ENCODE data around the gene CYP1A2. TPM values are rescaled to one million over a fixed set of nuclear protein-coding genes. Genes with fewer than 3 reads are reported as not detected.

CYP1A2 gene
- total RNA-seq, 2 experiments from 2014 or later, result not detected

DNA sequence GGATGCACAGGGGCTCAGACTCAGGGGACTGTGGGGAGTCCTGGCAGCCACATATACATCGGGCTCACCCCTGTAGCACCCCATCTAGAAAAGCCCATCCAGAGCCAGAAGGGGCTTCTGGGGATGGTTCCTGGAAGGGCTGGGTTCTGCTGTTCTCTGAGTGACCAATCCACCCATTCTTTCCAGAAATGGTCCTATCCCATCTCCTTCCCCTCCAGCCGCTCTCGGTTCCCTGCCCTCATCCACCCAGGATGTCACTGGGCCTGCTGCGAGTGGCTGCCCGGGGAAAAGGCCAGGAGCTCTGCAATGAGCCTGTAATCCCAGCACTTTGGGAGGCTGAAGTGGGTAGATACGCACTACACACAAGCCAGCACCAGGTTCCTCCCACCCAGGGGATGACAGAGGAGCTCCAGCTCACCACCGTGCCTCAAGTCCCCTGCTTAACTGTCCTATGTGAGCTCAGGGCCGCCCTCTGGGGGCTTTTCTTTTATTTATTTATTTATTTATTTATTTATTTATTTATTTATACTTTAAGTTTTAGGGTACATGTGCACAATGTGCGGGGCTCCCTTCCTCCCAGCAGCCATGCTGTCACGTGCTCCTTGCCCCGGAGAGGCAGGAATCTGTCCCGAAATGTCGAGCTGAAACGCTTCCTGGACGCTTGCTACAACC, 19.6 kb downstream of the CYP1A2 start:
- no peaks in the 10 kb centered on the region for H3K9me3 Mint-ChIP-seq (ENCODE audit: insufficient read depth)
- peaks cover 27% of the 10 kb centered on the region for H3K4me1 Mint-ChIP-seq (ENCODE audit: low read depth)
- ATAC-seq (no peak), DNase-seq (no peak)
- H3K4me3 Mint-ChIP-seq, result no peak overlapping the region
- H3K27ac Mint-ChIP-seq, result no peak overlapping the region
- ChIA-PET POLR2A (interaction anchor here (0.6 to 23.0 kb wide), 5 partner anchors 24 to 151 kb away, joined by 3 to 670 read pairs (median 4); no protein-coding TSS in a partner anchor), CTCF (interaction anchor here (0.9 to 24.0 kb wide), 34 partner anchors 8 to 397 kb away, joined by 3 to 1683 read pairs (median 6); partner anchors contain the start of genes CLK3, CSK, FAM219B and MPI)
- H3K36me3 Mint-ChIP-seq (ENCODE audit: low read depth), result no peaks in the 10 kb centered on the region
- H3K27me3 Mint-ChIP-seq (ENCODE audit: low read depth), result no peaks in the 10 kb centered on the region

DNA sequence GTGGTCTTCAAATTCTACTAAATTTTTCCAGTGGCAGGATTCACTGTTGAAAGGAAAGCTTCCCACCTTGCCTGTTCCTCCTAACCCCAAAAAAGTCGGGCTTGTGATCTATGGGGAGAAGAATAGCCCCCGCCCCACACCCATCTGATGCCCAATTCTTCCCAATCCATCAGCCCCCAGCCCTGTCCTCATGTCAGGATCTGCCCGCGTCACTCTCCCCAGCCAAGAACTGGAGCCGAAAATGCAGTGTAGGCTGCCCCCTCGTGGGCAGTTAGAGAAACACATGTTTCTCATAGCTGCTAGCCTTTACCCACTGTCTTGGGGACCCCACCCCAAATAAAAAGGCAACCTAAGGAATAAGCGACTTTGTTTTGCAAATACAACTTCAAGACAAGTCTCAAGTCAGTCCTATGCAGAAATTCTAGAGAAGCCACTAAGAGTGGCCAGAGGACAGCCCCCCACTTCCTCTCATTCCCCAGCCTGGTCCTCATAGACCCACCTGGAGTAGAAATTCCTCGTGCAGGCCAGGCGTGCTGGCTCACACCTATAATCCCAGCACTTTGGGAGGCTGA, 20.2 kb downstream of the CYP1A2 start:
- ChIA-PET CTCF (interaction anchor here (0.6 to 24.0 kb wide), 45 partner anchors 9 to 402 kb away, joined by 3 to 1683 read pairs (median 4); partner anchors contain the start of genes CLK3, CSK, CYP1A1 and FAM219B), POLR2A (interaction anchor here (0.6 to 23.0 kb wide), 4 partner anchors 23 to 135 kb away, joined by 3 to 670 read pairs (median 6); no protein-coding TSS in a partner anchor)
- Mint-ChIP-seq H3K4me1 (ENCODE audit: low read depth) (peaks cover 27% of the 10 kb centered on the region), H3K27me3 (ENCODE audit: low read depth) (no peaks in the 10 kb centered on the region), H3K36me3 (ENCODE audit: low read depth) (no peaks in the 10 kb centered on the region), H3K9me3 (ENCODE audit: insufficient read depth) (no peaks in the 10 kb centered on the region), H3K4me3 (no peak overlapping the region), H3K27ac (peak overlapping the region; percentile 27)
- DNase-seq, result peak; percentile 76
- ATAC-seq, result peak; percentile 48

DNA sequence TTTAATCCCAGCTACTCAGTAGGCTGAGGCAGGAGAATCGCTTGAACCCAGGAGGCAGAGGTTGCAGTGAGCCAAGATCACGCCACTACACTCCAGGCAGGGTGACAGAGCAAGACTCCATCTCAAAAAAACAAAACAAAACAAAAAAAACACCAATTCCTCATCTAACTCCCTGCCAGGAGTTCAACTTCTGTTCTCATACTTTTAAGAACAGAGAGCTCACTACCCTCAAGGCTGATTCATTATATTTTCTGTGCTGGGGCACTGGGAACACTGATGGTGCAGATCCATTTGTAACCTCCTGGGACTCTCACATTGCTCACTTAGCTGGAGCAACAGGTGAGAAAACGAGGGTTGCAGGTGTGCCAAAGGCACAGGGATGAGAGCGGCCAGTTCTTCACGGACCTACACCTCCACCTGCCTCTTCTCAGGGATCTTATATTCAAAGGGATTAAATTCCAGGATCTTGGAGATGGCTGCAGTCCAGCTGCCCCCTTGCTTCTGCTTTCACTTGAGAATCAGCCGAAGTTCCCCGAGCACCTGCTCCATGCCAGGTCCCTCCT, 20.9 kb downstream of the CYP1A2 start:
- no peaks in the 10 kb centered on the region for H3K27me3 Mint-ChIP-seq (ENCODE audit: low read depth)
- DNase-seq, result no peak
- H3K27ac Mint-ChIP-seq, result no peak overlapping the region
- ATAC-seq, result no peak
- ChIA-PET CTCF (interaction anchor here (0.6 to 24.0 kb wide), 46 partner anchors 9 to 403 kb away, joined by 3 to 1683 read pairs (median 4); partner anchors contain the start of genes CLK3, COX5A, CSK and CYP1A1), POLR2A (interaction anchor here (1.1 to 23.0 kb wide), 3 partner anchors 23 to 135 kb away, joined by 4 to 670 read pairs (median 8); no protein-coding TSS in a partner anchor)
- no peaks in the 10 kb centered on the region for H3K9me3 Mint-ChIP-seq (ENCODE audit: insufficient read depth)
- no peaks in the 10 kb centered on the region for H3K36me3 Mint-ChIP-seq (ENCODE audit: low read depth)
- peaks cover 30% of the 10 kb centered on the region for H3K4me1 Mint-ChIP-seq (ENCODE audit: low read depth)
- no peak overlapping the region for H3K4me3 Mint-ChIP-seq

DNA sequence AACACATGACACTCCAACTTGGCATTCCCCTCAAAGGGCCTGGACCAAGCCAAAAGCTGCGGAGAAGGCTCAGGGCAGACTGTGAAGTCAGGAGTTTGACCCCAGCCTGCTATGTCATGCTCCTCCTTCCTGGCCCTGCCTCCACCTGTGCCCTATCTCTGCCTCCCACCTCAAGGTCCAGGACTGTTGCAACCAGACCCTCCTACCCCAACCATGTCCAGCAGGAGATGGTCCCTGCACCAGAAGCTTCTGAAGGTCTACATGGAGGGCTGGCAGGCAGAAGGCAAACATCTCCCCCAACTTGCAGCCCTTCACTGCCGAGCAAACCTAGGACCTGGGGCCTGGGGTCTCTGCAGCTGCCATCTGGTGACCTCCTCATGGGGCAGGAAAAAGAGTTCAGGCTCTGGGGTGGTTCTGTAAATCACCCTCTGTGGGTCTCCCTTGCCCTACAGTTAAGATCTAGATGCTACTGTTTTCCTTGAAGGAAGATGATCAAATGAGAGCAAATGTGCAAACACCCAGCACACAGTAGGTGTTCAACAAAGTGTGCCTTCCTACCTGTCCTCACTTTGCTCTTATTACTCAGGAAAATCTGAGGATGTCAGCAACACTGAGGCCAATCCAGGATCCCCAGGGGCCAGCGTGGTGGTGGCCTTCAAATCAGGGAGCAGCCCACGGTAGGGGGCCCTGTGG, 21.7 kb downstream of the CYP1A2 start:
- POLR2A ChIA-PET, result interaction anchor here (0.8 to 23.0 kb wide), 9 partner anchors 10 to 138 kb away, joined by 3 to 670 read pairs (median 4); partner anchors contain the start of gene CSK
- DNase-seq (no peak), ATAC-seq (no peak)
- Mint-ChIP-seq H3K4me1 (ENCODE audit: low read depth) (peaks cover 35% of the 10 kb centered on the region), H3K36me3 (ENCODE audit: low read depth) (no peaks in the 10 kb centered on the region), H3K4me3 (no peak overlapping the region), H3K9me3 (ENCODE audit: insufficient read depth) (no peaks in the 10 kb centered on the region), H3K27me3 (ENCODE audit: low read depth) (no peaks in the 10 kb centered on the region), H3K27ac (no peak overlapping the region)
- CTCF ChIA-PET, result interaction anchor here (0.6 to 24.0 kb wide), 51 partner anchors 8 to 434 kb away, joined by 3 to 1683 read pairs (median 5); partner anchors contain the start of genes CLK3, COX5A, CSK and CYP1A1

DNA sequence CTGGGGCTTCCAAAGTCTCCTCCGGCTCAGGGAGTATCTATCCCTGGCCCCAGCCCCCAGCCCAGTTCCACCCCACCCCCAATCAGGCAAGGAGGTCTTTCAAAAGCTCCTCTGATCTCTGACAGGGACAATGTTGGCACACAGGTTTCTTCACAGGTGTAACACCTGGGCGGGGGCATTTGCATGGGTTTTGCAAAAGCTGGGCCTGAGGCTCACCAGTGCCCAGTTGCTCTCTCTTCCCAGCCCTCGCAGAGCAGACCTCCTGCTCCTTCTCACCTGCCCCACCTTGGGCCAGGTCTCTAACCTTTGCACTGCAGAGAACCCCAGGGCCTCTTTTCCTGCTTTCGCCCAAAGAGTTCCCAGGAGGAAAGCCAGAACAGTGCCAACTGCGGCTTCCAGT, 24.7 kb downstream of the CYP1A2 start:
- ATAC-seq (no peak), DNase-seq (no peak)
- ChIA-PET POLR2A (interaction anchor here (23.0 kb wide), 1 partner anchor 19 kb away, joined by 670 read pairs; no protein-coding TSS in a partner anchor), CTCF (interaction anchor here (1.5 to 24.0 kb wide), 5 partner anchors 15 to 134 kb away, joined by 4 to 1683 read pairs (median 8); partner anchors contain the start of genes CSK and CYP1A1)
- Mint-ChIP-seq H3K4me1 (ENCODE audit: low read depth) (peaks cover 64% of the 10 kb centered on the region), H3K9me3 (ENCODE audit: insufficient read depth) (no peaks in the 10 kb centered on the region), H3K36me3 (ENCODE audit: low read depth) (no peaks in the 10 kb centered on the region), H3K27ac (no peak overlapping the region), H3K4me3 (no peak overlapping the region), H3K27me3 (ENCODE audit: low read depth) (no peaks in the 10 kb centered on the region)

DNA sequence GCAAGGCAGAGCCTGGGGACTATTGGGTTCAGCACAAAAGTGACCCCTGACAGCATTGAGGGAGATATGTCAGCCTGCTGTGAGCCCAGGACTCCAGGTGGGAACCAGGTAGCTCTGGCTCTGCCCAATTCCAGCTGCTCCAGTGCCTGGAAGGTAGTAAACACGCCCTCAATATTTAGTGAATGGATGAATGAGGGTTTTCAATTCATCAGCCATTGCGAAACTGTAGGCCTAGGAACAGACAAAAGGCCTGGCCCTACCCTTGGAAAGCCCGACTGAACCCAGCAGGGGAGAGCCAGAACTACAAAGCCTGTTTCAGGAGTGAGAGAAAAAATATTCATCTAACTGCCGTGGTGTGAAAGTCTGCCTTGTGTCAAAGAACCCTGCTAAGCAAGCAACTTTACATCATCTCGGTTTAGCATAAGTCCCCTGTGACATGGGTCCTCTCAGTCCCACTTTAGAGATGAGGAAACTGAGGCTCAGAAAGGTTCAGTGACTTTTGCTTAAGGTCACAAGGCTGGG, 25.1 kb downstream of the CYP1A2 start:
- H3K27ac Mint-ChIP-seq, result no peak overlapping the region

DNA sequence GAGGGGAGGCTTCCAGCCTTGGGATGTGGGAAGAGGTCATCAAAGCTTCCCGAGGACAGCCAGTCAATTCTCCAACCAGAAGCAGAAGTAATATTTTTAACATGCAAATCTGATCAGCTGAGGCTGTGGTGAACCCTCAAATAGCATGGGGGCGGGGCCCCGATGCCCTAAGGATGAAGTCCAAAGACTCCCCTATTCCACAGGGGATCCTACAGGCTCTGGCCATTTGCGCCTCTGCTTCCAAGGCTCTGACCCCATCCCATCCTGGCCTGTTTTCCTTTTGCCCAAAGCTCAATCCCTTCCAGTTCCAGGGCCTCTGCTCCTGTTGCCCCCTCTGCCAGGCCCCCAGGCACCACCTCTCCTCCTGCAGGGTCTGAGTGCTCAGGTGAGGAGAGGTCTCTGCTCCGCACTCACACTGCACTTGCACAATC, 26.5 kb downstream of the CYP1A2 start:
- POLR2A ChIA-PET, result interaction anchor here (23.0 kb wide), 1 partner anchor 17 kb away, joined by 670 read pairs; no protein-coding TSS in a partner anchor
- CTCF ChIA-PET, result interaction anchor here (2.1 to 24.0 kb wide), 3 partner anchors 14 to 136 kb away, joined by 4 to 1683 read pairs (median 508); partner anchors contain the start of gene CSK
- DNase-seq, result no peak
- peaks cover 78% of the 10 kb centered on the region for H3K4me1 Mint-ChIP-seq (ENCODE audit: low read depth)
- no peaks in the 10 kb centered on the region for H3K9me3 Mint-ChIP-seq (ENCODE audit: insufficient read depth)
- peaks cover 3% of the 10 kb centered on the region for H3K36me3 Mint-ChIP-seq (ENCODE audit: low read depth)
- no peak for ATAC-seq
- peak overlapping the region; percentile 41 for H3K27ac Mint-ChIP-seq
- no peak overlapping the region for H3K4me3 Mint-ChIP-seq
- no peaks in the 10 kb centered on the region for H3K27me3 Mint-ChIP-seq (ENCODE audit: low read depth)

More for the DNA sequence above, 25.1 kb downstream of the CYP1A2 start:
- ChIA-PET CTCF (interaction anchor here (1.2 to 24.0 kb wide), 5 partner anchors 15 to 157 kb away, joined by 3 to 1683 read pairs (median 4); partner anchors contain the start of gene CSK), POLR2A (interaction anchor here (23.0 kb wide), 1 partner anchor 19 kb away, joined by 670 read pairs; no protein-coding TSS in a partner anchor)
- no peaks in the 10 kb centered on the region for H3K27me3 Mint-ChIP-seq (ENCODE audit: low read depth)
- no peak overlapping the region for H3K4me3 Mint-ChIP-seq
- H3K9me3 Mint-ChIP-seq (ENCODE audit: insufficient read depth), result no peaks in the 10 kb centered on the region
- no peaks in the 10 kb centered on the region for H3K36me3 Mint-ChIP-seq (ENCODE audit: low read depth)
- H3K4me1 Mint-ChIP-seq (ENCODE audit: low read depth), result peaks cover 65% of the 10 kb centered on the region
- no peak for DNase-seq
- no peak for ATAC-seq

DNA sequence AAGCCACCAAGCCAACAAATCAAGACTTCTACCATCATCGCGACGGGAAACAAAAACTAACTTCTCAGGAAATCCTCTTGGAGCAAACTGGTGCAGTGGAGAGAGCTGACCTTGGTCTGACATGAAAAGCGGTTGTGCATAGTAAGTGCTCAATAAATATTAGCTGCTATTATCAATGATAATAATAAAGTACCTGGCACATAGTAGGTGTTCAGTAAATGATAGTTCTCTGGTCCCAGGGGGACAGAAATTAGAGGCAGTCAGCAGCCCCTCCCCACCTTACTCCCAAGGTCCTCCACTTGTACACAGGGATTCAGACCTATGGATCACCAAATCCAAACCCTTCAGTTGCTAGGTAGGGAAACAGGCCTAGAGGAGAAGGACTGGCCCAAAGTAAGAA, 27.2 kb downstream of the CYP1A2 start:
- Mint-ChIP-seq H3K27ac (peak overlapping the region; percentile 94), H3K4me3 (no peak overlapping the region), H3K9me3 (ENCODE audit: insufficient read depth) (no peaks in the 10 kb centered on the region), H3K27me3 (ENCODE audit: low read depth) (no peaks in the 10 kb centered on the region), H3K36me3 (ENCODE audit: low read depth) (peaks cover 3% of the 10 kb centered on the region), H3K4me1 (ENCODE audit: low read depth) (peaks cover 82% of the 10 kb centered on the region)
- ChIA-PET POLR2A (interaction anchor here (23.0 kb wide), 1 partner anchor 16 kb away, joined by 670 read pairs; no protein-coding TSS in a partner anchor), CTCF (interaction anchor here (1.8 to 25.5 kb wide), 6 partner anchors 3 to 142 kb away, joined by 4 to 1683 read pairs (median 273); partner anchors contain the start of gene CSK)
- no peak for ATAC-seq
- no peak for DNase-seq

DNA sequence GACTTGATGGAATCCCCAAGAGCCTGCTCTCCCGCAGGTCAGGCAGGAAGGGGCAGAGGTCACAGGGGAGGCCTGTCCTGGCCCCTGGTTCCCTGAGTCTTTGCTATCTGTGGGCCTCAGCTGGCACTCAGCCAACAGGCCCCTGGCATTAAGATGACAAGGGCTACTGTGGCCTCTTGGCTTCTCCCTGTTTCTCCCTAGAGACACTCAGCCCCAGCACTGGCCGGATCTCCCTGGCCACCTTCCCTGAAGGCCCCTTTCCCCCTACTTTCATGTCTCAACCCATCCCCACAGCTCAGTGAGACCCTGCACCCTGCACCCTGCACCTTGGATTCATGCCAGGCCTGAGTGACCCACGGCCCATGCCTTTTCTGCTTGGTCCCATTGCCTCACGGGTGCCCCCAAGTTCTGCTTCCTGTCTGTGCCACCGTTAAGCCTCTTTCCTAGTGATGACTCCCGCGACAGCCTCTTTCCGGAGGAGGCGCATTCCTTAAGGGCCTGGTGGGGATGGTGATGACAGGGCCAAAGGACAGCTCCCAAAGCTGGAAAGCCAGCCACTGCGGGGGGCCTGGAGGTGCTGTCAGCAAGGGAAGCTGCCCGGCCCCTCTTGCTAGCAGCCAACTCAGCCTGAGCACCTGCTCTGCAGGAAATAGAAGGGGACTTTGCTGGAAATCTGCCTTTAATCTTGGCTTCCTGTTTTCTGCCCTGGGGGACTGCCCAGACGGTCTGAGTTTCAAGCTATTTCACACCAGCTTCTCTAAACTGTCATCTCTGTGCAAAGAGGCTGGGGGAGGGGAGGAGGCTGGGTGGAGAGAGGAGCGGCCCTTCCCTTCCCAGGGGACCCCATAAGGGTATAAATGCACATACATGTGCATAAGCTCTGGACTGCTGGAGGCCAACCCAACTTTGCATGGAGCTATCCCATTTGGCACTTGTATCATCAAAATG, 28.4 kb downstream of the CYP1A2 start:
- DNase-seq (peak; percentile 62), ATAC-seq (peak; percentile 24)
- no peaks in the 10 kb centered on the region for H3K27me3 Mint-ChIP-seq (ENCODE audit: low read depth)
- peaks cover 6% of the 10 kb centered on the region for H3K36me3 Mint-ChIP-seq (ENCODE audit: low read depth)
- H3K27ac Mint-ChIP-seq, result peak overlapping the region; percentile 94
- peaks cover 76% of the 10 kb centered on the region for H3K4me1 Mint-ChIP-seq (ENCODE audit: low read depth)
- POLR2A ChIA-PET, result interaction anchor here (0.5 to 23.0 kb wide), 17 partner anchors 14 to 677 kb away, joined by 3 to 670 read pairs (median 4); partner anchors contain the start of genes COX5A, FAM219B and MPI
- CTCF ChIA-PET, result interaction anchor here (1.0 to 25.5 kb wide), 14 partner anchors 2 to 398 kb away, joined by 3 to 1683 read pairs (median 5); partner anchors contain the start of genes CSK and RPP25
- H3K9me3 Mint-ChIP-seq (ENCODE audit: insufficient read depth), result no peaks in the 10 kb centered on the region
- H3K4me3 Mint-ChIP-seq, result peak overlapping the region; percentile 77

Measured in activated CD8-positive, alpha-beta T cell treated with anti-CD3 and anti-CD28 coated beads, Interleukin-2, amount 10 ng/mL, durations not matched to agents 7 days and 5 days (primary cell).